Measurements from ENCODE around the gene ASF1B.

ASF1B gene

DNA sequence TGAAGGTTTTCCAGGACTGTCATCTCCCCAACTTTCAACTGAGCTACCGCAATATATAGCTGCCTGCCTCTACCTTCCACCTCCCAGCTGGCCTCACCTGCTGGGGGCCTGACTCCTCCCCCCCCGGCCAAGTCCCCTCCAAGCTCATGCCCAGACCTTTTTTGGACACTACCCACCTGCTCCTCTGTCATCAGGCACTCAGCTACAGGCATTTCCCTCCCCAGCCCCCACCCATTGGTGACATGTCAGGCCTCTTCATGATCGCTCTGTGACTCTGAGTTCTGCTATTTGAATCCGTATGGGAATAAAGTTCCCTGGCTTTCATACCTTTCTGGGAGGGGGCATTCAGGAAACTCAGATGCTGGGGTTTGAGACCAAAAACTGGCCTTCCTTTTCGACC lies 20.6 kb downstream of the ASF1B start:
- no peak for DNase-seq (ENCODE audit: low read depth)
- TF ChIP-seq, protein P1, sequence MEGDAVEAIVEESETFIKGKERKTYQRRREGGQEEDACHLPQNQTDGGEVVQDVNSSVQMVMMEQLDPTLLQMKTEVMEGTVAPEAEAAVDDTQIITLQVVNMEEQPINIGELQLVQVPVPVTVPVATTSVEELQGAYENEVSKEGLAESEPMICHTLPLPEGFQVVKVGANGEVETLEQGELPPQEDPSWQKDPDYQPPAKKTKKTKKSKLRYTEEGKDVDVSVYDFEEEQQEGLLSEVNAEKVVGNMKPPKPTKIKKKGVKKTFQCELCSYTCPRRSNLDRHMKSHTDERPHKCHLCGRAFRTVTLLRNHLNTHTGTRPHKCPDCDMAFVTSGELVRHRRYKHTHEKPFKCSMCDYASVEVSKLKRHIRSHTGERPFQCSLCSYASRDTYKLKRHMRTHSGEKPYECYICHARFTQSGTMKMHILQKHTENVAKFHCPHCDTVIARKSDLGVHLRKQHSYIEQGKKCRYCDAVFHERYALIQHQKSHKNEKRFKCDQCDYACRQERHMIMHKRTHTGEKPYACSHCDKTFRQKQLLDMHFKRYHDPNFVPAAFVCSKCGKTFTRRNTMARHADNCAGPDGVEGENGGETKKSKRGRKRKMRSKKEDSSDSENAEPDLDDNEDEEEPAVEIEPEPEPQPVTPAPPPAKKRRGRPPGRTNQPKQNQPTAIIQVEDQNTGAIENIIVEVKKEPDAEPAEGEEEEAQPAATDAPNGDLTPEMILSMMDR (conservative IDR thresholded peaks at IDR 0.05; ENCODE audit: control insufficient read depth, insufficient read depth, low read depth, low read length), result no peak
- H3K4me3 ChIP-seq (ENCODE audit: control insufficient read depth, low read depth, low read length), result no peak overlapping the region

DNA sequence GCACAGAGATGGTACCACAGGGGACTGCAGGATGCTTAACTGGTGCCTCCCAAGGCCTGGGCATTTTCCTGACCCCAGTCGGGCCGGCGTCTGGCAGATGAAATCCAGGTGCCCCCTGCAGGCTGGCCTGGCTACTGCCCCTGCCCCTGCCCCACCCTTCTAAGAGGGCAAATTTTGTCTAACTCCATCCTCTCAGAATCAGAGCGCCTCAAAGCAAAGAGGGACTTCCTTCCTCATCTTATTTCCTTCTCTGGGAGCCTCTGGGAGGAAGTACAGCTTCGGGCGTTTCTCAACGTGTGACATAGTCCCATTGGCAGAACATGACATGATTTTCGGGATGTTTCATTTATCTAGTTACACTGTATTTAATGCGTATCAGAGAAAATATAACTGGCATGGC lies 21.5 kb downstream of the ASF1B start:
- TF ChIP-seq, protein P1 (conservative IDR thresholded peaks at IDR 0.05; ENCODE audit: control insufficient read depth, insufficient read depth, low read depth, low read length), result peak; percentile 31
- no peak overlapping the region for H3K4me3 ChIP-seq (ENCODE audit: control insufficient read depth, low read depth, low read length)
- peak; percentile 25 for DNase-seq (ENCODE audit: low read depth)

DNA sequence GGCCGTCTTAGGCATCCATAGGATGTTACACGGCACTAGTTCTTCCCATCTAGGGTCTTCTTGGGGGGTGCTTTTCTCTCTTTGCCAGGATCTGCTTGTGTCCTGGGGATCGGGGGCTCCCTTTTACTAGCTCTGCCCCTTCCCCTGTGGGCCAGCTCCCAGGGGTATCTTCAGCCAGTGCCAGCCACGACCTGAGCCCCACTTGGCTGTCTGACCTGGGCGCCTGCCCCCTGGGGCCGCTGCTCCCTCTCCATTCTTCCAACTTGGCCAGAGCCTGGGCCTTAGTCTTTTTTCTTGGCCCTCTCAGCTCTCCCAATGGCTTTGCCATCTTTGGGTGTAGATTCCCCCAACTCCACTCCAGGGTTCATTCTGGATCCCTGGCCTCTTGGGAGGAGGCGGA lies 21.9 kb downstream of the ASF1B start:
- TF ChIP-seq, protein P1 (conservative IDR thresholded peaks at IDR 0.05; ENCODE audit: control insufficient read depth, insufficient read depth, low read depth, low read length), result no peak
- no peak for DNase-seq (ENCODE audit: low read depth)
- H3K4me3 ChIP-seq (ENCODE audit: control insufficient read depth, low read depth, low read length), result no peak overlapping the region

DNA sequence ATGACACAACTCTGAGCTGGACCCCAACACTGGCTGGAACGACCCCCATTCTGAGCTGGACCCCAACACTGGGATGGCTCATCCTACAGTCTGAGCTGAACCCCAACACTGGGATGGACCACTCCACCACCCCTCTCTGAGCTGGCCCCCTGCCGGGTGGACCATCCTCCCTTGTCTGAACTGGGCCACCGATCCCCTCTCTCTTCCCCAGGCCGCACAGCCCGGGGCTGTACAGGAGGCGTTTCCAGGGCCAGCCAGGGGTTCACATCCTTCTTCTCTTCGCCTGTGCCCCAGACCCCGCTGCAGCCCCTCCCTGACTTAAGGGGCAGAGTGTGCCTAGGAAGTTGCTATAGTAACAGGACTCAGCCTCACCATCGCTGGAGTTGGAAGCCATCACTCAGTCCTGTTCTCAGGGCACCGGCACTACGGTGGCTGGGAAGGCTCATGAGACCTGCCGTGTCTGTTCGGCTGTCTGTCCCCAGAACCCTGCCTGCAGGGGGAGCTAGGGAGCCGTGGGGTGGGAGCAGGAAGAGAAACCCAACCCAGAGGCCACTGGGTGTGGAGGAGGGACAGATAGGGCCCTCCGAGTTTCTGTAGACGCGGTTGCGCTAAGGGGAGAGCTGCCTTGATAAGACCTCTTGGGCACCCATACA lies 22.5 kb downstream of the ASF1B start:
- TF ChIP-seq, protein P1 (conservative IDR thresholded peaks at IDR 0.05; ENCODE audit: control insufficient read depth, insufficient read depth, low read depth, low read length), result peak; percentile 31
- no peak for DNase-seq (ENCODE audit: low read depth)
- H3K4me3 ChIP-seq (ENCODE audit: control insufficient read depth, low read depth, low read length), result no peak overlapping the region

DNA sequence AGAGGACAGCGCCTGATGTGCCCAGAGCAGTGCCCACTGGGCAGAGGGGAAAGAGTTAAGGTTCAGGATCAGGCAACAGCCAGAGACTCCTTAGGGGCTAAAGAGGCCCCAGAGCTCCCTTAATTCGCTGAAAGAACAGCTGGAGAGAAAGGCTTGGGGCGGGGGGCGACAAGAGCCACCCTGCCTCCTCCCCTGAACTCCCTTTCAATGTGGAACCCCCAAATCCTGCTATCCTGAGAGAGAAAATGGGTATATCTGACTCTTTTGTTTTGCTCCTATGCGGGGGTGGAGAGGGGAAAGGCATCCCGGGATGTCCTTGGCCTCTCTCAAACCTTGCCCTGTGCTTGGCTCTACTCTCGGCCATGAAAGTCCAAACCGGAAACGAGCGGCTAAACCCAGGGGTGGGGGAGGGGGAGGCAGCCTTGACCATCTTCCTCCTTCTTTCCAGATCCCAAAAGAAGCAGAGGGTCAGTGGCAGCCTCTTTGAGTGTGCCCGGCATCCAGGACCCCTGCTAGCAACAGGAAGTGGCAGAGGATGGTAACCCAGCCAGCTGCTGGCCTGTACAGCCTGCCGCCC lies 23.5 kb downstream of the ASF1B start:
- TF ChIP-seq, protein P1 (conservative IDR thresholded peaks at IDR 0.05; ENCODE audit: control insufficient read depth, insufficient read depth, low read depth, low read length), result no peak
- DNase-seq (ENCODE audit: low read depth), result no peak
- H3K4me3 ChIP-seq (ENCODE audit: control insufficient read depth, low read depth, low read length), result no peak overlapping the region

DNA sequence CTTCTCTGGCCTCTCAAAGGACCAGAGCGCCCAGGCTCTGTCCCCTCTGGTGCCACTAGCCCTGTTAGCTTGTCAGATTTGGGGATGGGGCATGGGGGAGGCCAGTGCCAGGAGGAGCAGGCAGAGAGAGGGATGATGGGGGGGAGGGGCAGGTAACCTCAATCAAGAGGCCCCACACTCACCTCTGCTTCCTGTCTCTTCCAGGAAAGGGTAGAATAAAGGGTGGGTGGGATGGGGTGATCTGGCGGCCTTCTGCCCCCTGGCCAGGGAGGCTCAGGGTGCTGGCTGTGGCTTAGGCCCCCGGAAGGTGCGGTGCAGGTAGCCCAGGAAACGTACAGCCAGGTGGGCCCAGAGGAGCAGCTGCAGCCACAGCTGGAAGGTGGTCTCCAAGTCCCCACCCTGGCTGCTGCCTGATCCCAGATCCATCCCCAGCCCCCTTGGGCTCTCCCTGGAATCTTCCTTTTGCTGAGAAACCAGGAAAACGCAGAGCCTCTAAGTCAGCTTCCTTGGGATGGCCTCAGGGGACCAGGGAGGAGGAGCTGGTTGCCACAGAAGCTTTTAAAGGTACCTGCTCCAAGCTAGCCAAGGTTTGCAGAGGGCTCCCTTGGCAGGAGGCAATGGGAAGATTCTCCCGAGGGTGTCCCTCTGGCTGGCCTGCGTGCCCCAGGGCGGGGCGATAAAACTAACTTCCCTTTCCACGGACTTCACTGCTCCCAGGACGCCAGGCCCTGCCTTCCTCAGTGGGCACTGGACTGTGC lies 24.2 kb downstream of the ASF1B start:
- DNase-seq (ENCODE audit: low read depth), result peak; percentile 44
- TF ChIP-seq, protein P1 (conservative IDR thresholded peaks at IDR 0.05; ENCODE audit: control insufficient read depth, insufficient read depth, low read depth, low read length), result no peak
- no peak overlapping the region for H3K4me3 ChIP-seq (ENCODE audit: control insufficient read depth, low read depth, low read length)
